ENCODE results near the gene AP4B1.
"Not testable (repeated sequence)": the region's sequence is repeated elsewhere in the genome, so short reads cannot be mapped to it uniquely, and the experiment has no call there.

Gene AP4B1

GRCh38 chr1:113904674-113905434, at the start of gene AP4B1, which contains the start of gene DCLRE1B:
TSS of gene AP4B1 (minus strand) at chr1:113904799. CDS start at chr1:113904717, 82 bp downstream.
TSS of gene DCLRE1B (plus strand) at chr1:113905326. CDS start at chr1:113905587, 261 bp downstream.
- peak; percentile 98 for DNase-seq (ENCODE audit: low spot score)

GRCh38 chr1:113951719-113952118, 47.1 kb upstream of the AP4B1 start:
- DNase-seq (ENCODE audit: low spot score) = no peak

DNA sequence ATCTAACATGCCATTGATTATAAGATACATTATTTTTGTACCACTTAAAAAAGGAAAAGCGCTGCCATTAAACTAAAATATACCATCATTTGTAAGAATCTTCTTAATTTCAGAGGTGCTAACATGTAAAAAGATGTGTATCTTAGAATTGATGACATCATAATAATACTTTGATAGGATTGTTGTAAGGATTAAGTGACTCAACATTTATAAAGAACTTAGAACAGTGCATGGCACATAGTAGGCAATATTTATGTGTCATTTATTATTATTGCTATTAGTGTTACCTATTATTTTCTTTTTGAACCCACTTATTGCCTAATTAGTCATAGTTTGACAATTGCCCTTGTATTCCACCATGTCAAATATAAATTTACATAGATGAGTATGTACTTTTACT, 46.3 kb upstream of the AP4B1 start:
- DNase-seq (ENCODE audit: low spot score) = no peak

DNA sequence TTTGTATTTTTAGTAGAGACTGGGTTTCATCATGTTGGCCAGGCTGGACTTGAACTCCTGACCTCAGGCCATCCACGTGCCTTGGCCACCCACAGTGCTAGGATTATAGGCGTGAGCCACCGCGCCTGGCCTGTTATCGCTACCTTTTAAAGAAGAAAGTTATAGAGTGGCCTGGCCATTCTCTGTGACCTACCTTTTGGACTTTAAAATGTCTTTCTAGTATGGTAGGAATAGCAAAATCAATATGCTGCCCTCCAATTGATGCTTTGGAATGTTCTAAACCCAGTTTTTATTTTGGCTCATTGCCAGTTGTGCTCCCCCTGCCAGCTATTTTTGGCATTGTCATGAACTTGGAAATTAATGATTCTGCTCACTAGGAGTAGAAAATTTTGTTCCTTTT, 44.4 kb upstream of the AP4B1 start:
- no peak for DNase-seq (ENCODE audit: low spot score)

GRCh38 chr1:113948151-113948550, 43.6 kb upstream of the AP4B1 start:
- DNase-seq (ENCODE audit: low spot score) = not testable (repeated sequence)

- no peak for DNase-seq (ENCODE audit: low spot score)
Observed at GRCh38 chr1:113947388-113948107, 42.9 kb upstream of the AP4B1 start.

- DNase-seq (ENCODE audit: low spot score) = no peak
Observed at GRCh38 chr1:113946678-113947387, 42.2 kb upstream of the AP4B1 start.

- DNase-seq (ENCODE audit: low spot score) = no peak
Observed at GRCh38 chr1:113946112-113946511, 41.5 kb upstream of the AP4B1 start.

GRCh38 chr1:113945329-113945728, 40.7 kb upstream of the AP4B1 start:
- no peak for DNase-seq (ENCODE audit: low spot score)

GRCh38 chr1:113943028-113943811, 38.6 kb upstream of the AP4B1 start:
- DNase-seq (ENCODE audit: low spot score) = no peak

DNA sequence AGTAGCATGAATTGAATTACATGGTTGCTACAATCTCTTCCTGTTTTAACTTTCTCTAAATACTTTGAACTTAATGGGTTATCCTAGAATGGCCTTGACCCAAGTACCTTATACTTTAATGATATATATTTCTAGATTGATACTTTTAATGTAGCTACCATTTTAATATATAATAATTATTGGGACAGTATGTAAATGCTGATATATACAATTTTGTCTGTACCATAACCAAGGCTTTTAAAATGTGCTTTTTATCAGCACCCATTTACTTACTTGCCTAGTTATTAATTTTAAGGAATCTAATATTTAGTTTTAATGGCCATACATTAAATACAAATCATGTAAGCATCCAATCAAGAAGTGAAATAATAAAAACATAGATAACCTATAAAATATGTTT, 37.9 kb upstream of the AP4B1 start:
- no peak for DNase-seq (ENCODE audit: low spot score)

GRCh38 chr1:113941245-113941559, 36.6 kb upstream of the AP4B1 start:
- no peak for DNase-seq (ENCODE audit: low spot score)

- DNase-seq (ENCODE audit: low spot score) = no peak
Observed at GRCh38 chr1:113940365-113941244, 36.0 kb upstream of the AP4B1 start.

DNA sequence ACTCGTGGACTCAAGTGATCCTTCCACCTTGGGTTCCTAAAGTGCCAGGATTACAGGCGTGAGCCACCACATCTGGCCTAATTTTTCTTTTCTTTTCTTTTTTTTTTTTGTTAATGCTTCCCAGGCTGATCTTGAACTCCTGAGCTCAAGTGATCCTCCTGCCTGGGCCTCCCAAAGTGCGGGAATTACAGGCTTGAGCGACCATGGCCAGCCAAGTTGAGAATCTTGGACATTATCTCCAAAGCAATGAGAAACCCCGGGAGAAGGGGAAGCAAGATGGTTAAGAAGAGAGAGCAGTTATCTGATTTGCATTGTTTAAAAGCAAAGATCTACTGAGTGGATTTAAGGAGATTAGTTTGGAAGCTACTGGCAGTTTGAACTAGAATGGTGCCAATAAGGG, 33.6 kb upstream of the AP4B1 start:
- DNase-seq (ENCODE audit: low spot score) = no peak

DNA sequence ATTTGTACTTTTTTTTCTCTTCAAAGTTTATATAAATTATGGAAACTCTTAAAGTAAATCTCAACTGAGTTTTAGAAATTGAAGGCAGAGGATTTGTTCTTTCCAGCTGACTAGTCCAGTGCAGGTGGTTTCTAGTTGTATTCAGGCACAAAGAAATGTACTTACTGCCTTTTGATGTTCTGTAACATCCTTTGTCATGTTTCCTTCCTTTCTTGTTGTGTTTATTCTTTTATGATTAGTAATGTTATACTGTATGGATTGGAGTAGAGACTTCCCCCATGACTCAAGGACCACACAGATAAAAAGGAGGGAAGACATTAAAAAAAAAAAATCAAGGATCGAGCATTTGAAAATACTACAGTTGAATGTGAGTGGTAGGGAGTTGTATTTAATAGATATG, 32.5 kb upstream of the AP4B1 start:
- no peak for DNase-seq (ENCODE audit: low spot score)

DNA sequence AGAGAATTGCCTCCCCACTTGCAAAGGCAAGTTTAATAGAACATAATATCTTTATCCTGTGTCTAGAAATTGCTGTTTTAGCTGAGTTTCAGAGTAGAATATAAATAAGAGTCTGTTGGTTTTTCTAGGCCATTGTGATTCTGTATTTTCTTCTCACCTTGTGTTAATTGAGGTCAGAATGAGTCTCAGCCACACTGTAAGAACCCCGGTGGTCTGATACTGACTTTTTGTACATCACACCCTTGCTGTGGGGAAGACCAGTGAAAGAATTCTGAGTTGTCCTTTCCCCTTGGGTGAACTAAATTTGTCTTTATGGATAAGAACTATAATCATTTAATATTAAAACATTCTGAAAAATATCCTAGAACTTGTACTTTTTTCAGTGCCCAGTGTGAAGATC, 31.4 kb upstream of the AP4B1 start:
- DNase-seq (ENCODE audit: low spot score) = no peak

GRCh38 chr1:113935176-113935575, 30.6 kb upstream of the AP4B1 start:
- no peak for DNase-seq (ENCODE audit: low spot score)

DNA sequence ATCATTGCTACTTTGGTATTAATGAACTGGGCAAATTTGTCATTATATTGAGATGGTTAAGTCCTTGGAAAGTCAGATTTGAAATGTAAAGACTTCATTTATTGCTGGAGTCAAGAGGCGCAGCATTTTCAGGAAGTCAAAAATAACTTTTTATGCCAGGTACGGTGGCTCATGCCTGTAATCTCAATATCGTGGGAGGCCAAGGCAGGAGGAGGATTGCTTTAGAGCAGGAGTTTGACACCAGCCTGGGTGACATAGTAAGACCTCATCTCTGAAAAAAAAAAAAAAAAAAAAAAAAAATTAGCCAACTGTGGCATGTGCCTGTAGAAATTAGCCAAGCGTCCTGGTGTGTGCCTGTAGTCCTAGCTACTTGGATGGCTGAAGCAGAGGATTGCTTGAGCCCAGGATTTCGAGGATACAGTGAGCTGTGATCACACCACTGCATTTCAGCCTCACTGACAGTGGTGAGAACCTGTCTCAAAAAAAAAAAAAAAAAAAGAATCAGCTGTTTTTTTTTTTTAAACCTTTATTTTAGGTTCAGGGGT, 30.0 kb upstream of the AP4B1 start:
- DNase-seq (ENCODE audit: low spot score) = no peak

GRCh38 chr1:113934006-113934405, 29.4 kb upstream of the AP4B1 start:
- DNase-seq (ENCODE audit: low spot score) = no peak

DNA sequence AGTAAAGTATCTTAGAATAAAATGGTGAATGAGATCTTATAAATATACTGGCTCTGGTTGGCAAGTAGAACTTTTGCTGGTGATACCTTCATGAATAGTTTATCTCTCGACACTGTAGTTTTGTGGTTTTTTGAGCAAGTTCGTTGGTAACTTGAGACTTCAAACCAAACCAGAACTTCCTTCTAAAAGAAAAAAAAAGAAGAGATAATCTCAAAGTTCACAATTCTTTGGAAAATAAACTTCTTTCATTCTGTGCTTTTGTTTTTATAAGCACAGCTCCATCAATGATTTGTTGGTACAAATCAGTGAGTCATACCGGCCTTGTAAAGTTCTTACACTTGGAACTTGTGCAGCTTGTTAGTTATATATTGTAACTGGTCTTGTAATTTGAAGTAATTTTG, 26.9 kb upstream of the AP4B1 start:
- no peak for DNase-seq (ENCODE audit: low spot score)
